GM21529 (cell line): Measurements from ENCODE around the gene POLR2M.

ENCODE experiments used
- ATAC-seq: cut with Tn5 transposase; IDR thresholded peaks from one replicate; pipeline ENCODE4 v1.9.1; 2021; ENCODE audit not compliant: unreplicated experiment

The POLR2M gene

DNA sequence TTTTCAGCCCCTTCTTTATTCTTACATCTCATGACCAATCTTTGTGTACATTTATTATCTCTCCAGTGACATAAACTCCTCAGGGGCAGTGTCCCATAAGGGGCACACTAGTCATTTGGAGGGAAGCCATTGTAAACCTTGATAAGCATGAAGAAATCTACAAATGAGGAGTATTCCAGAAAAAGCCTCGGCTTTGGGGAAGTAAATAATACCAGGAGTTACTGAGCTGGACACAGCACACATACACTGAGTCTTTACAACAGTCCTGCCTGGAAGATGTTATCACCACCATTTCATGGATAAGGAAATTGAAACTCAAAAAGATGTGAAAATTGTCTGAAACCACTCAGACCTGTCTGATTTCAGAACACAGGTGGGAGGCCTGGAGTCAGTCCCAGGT lies 15.4 kb upstream of the POLR2M start:
- ATAC-seq = no peak

DNA sequence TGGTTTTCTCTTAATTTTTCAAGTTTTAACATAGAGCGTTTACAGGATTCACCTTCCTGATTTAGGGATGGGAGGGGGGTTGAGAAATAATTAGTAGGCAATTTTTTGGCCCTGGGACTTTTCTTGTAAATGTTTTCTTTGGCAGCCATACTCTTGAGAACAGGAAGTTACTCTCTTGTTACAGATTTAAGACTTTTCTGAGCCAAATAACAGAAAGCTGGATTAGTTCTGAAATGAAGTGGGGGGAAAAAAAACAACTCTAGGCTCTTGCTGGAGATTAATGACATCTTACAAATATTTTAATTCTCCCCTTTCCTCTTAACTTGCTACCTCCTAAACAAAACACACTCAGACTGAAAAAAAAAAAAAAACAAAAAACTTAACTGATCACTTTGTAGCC lies 13.8 kb upstream of the POLR2M start:
- no peak for ATAC-seq

DNA sequence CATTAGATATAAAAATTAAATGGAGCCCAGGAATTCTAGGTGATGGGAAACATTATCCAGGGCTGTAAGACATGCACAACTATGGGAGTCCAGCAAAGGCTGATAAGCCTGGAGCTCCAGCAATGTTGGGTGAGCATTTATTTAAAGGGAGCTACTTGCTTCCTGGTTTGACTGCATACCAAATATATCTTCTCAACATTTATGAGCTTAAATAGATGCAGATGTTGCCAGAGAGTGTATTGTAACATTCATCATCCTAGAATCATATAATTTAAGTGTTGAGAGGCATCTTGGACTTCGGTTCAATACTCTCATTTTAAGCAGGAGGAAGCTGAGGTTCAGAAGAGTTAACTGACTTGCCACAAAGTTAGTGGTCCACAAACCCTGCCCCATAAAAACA lies 12.2 kb upstream of the POLR2M start:
- ATAC-seq = no peak

DNA sequence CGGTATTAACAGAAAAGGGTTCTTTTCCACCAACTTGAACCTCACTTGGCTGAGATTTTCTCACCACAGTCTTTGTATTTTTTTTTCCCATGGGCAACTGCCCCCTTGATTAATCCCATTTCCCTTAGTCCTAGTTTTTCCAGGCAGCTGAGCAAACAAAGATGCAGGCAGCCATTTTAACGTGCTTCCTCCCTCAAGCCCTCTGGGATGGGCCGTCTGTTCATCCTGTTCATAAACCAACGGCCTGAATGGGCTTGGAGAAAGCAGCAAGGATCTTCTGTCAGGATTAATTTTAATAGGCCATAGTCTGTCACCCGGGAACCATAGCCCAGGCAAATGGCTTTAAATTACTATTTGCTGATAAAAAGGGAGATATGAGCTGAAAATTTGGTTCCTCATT lies 10.4 kb upstream of the POLR2M start:
- ATAC-seq = no peak

DNA sequence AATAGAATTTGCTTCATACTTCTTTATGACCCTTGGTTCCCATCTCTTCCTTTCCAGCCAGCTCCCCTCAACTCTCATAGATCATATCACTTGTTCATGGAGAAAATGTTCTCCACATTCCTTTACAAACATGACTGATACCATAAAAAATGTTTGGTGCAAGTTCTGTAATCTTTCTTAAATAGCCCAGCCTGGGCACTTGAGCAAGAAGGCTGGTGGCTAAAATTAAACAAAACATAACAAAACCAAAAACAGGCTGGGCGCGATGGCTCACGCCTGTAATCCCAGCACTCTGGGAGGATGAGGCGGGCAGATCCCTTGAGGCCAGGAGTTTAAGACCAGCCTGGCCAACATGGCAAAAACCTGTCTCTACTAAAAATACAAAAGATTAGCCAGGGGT lies 8.9 kb upstream of the POLR2M start:
- ATAC-seq = no peak

DNA sequence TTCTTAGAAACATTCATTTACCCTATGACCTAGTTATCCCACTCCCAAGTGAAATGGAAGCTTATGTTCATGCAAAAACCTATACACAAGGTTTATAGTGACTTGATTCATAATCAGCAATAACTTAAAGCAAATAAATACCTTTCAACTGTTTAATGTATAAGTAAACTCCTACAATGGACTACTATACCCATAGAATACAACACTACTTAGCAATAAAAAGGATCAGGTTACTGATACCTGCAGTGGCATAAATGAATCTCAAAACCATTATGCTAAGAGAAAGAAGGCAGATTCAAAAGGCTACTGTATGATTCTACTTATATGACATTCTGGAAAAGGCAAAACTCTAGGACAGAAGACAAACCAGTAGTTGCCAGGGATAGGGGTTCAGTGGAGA lies 8.3 kb upstream of the POLR2M start:
- ATAC-seq = no peak

DNA sequence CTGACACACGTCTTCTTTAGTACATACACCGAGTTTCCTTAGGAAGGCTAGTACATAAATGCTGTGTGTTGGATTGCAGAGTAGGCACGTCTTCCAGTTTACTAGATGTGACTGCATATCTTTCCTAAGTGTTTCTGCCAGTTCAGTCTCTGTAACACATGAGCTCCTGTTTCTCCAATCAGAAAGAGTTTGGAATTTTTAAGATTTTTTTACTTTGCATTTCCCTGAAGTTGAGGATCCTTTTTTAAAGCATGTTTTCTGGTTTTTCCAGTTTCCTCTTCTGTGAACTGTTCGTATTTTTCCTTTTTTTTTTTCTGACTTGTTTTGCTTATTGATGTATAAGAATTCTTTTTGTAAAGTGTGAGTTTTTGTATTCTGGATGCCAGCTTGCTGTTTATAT lies 7.5 kb upstream of the POLR2M start:
- no peak for ATAC-seq

DNA sequence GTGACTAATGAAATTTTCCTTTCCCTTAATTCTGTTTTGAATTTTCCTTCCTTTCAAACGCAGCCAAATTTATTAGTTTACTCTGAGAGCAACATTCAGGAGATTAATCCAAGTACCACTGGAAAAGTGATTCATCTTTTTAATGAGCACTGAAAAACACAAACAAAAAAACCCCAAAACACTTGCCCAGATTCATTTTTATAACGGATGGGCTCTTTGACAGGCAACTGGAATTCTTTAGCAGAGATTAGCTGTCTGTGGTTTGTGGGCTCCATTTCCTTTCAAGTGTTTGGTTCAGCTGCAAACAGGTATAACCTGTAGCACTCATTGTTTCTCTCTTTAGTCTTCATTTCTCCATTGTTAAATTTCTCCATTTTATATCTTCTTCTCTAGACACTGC lies 3.1 kb upstream of the POLR2M start:
- ATAC-seq = no peak

DNA sequence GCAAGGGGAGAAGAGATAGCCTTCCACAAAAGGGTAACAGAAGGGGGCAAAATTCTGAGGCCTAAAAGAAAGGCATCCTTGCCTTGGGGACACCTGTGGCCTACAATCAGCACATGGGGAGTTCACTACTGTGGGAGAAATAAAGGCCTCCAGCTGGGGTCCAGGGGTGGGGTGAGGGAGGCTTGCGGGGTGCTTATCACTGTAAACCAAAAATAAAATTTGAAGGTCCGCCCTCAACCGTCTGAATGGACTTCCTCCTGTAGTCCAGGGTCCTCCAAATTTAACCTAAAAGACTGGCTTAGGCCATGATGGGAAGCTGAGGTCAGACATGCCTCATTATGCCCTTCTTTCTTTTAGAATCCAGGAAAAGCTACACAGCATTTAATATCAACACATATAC lies 2.1 kb upstream of the POLR2M start:
- ATAC-seq = no peak

DNA sequence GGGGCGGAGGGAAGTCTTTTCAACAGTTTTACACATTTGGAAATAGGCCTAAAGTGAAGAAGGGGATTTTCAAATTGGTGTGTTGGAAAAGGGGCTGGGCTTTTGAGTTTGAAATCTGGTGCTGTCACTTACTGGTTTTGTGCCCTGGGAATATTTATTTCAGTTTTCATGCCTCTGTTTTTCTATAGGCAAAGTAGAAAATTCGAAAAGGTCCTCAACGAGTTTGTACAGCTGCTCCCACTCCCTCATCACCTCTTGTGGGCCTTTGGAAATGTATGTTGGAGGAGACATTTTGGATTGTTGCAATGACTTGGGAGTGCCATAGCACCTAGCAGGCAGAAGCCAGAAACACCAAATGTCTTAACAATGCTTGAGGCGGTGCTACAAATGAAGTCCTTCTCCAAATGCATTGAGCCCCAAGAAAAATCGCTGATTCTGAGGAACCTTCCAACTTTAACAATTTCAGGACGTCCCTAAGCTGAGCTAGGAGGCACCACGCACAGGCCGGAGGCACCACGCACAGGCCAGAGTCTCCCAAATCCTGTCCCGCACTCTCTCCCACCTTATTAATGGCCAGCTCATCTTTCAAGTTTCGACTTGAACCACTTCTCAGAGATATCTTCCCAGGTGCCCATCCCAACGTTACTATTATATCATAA lies 639 bp upstream of the POLR2M start:
- no peak for ATAC-seq

DNA sequence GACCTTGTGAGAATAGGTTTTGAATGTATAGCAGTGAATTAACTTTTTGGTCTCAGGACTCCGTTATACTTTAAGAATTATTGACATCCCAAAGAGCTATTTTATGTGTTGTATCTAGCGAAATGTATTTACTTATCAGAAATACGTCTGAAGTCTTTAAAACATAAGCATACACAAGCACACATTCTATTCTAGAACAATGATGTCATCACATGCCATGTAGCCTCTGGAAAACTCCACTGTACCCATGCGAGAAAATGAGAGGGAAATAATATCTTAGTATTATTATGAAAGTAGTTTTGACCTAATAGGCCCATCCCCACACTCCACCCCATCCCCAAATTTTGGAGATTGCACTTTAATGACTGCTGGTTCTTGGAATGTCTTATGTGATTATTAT lies 1.5 kb downstream of the POLR2M start:
- ATAC-seq = no peak

DNA sequence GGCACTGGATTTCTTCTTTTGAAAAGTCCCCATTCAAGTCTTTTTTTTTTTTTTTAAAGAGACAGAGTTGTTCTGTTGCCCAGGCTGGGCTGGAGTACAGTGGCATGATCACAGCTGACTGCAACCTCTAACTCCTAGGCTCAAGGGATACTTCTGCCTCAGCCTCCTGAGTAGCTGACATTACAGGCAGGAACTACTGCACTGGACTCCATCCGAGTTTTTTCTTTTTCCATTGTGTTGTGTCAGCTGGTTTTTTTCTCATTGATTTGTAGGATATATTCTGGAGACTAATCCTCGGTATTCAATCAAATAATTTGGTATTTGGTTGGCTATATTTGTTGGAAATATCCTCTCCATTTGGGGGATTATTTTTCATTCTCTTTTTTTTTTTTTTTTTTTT lies 11.8 kb downstream of the POLR2M start:
- ATAC-seq = no peak

DNA sequence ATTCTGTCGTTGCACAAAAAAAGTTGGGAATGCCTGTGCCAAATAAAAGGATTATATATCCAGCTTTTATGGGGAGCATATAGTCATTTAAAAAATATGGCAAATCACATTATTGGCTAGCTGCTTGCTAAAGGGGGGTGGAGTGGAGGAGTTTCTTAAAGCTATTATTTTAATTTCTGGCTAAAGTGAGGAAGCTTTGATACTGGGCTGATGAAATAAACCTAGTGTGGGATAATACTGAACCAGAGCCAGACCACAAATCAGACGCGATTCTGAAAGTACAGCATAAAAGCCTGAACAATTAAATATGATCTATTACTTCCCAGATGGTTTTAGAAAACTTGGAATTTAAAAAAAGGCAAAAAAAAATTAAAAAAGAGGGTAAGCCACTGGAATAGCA lies 14.4 kb downstream of the POLR2M start:
- ATAC-seq = no peak

DNA sequence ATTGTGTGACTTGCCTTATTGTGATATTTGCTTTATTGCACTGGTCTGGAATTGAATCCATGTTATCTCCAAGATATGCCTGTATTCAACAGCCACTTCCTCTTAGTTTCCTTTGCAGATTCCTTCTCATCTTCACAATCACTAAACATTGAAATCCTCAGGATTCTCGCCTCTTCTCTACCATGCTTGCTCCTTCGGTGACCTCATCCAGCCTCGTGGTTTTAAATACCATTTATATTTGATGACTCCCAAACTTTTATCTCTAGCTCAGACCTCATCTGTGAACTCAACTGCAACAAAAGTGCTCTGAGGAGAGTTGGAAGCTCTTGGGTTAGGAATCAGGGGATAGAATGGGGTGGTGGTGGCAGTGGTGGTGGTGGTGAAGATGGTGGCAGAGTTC lies 19.9 kb downstream of the POLR2M start:
- no peak for ATAC-seq

DNA sequence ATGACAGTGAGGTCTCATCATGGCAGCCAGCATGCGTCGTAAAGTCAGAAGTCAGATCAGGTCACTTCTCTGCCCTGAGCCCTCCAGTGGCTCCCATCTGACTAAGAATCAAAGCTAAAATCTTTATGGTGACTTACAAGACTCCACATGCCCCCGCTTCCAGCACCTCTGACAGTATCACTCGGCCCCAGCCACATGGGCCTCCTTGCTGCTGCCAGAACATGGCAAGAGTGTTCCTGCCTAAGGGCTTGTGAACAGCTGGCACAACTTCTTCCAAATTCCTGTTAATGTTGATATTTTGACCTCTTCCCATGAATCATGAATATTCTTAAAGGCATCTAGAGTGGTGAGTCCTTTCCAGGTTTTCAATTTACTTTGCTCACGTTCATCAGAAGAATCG lies 20.5 kb downstream of the POLR2M start:
- ATAC-seq = no peak

DNA sequence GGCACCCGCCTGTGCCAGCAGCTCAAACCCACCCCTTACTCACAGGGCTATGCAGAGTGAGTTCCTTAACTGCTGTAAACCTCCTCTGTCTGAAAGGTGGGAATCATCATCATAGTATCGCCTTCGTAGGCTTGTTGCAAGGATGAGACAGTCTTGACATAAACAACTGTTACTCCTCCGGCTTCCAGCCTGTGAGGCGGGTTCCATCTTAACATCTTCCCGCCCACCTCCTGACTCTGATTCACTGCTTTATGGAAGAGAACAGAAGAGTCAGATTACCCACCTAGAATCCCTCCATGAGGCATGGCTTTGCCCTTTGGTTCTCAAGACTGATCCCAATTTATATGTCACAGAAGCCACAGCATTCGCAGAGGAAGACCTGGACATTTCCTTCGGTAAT lies 21.9 kb downstream of the POLR2M start:
- no peak for ATAC-seq

DNA sequence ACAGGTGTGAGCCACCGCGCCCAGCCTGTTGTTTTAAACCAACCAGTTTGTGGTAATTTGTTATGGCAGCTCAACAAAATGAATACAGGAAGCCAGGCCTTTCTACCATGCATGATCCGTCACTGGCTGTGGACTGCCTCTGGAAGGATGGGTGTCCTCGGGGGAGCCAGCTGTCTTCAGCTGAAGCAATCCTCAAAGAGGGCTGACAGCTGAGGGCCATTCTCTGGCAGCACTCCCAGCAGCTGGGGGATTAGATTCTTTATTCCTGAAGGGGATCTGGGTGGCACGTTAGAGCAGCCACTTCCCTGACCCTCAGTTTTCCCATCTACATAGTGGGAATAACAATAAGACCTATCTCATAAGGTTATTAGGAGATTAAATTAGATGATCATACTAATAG lies 24.4 kb downstream of the POLR2M start:
- ATAC-seq = no peak

DNA sequence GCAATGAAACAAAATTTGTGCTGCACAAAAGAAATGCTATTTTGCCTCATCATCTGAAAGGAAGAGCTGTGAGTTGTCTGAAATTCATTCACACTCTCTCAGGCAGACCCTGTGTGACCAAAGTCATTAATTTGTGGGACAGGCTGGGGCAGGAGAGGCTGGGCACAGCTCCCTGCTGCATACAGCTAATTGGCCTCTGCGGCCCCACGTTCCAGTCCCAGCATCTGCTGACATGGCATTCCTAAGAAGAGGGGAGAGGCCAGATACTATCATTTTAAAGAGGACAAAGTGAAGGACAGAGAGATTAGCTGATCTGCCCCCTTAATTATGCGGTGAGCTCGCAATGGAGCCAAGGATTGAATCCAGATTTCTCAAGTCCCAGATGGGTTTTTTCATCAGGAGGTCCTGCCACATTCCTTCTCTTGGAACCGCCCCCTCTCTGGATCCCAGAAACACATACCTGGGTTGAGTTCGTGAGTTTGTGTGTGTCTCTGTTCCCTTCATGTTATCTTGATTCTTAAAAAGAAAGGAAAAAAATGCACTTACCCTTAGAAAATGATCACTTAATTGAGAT lies 25.1 kb downstream of the POLR2M start:
- ATAC-seq = no peak

DNA sequence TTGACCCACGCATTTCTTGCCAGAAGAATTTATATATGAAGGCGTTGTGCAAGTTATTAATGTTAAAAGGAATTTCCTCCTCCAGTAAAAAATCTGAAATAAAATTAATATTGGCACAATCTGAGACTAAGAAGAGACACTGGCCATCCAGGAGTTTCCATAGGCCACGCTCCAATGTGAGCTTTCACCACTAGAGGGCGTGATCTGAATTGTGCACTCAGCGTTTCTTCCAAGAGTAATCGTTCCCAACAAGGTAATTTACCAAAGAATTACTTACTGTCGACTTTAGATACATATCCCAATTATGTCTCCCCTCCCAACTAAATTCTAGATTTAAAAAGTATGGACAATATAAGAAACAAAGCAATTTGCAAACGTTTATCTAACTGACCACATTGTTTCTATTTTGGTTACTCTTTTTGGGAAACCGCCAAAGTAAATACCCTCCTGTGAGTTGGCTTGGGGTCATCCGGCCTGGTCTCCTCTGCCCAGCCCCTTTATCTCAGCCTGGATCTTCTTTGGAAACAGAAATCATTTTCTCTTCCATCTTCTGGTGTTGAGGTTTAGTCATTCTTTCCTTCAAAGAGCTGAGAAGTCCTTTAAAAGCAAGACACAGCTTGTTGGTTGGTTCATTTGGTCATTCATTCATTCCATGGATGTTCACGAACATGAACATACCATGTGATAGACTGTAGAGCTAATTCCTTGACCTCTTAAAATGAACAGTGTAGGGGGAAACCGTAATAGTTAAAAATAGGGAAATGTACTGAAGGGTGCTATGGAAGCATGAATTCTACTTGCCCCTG lies 26.2 kb downstream of the POLR2M start:
- no peak for ATAC-seq

DNA sequence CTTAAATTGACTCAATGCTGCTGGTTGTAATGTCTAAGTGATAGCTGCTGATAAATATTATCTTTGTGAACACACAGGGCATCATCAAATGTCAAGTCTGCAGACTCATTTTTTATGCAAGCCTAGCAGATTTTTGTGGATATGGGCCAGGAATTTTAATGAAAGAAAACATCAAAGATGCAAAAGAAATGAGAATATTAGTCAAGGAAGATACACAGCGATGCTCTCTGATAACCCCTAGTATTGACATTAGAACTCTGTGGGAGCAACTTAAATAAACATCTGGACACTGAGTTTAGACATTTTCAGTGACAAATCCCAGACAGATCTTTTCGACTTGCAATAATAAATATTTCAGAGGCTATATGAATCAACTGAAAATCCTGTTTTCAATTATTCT lies 28.3 kb downstream of the POLR2M start:
- no peak for ATAC-seq

DNA sequence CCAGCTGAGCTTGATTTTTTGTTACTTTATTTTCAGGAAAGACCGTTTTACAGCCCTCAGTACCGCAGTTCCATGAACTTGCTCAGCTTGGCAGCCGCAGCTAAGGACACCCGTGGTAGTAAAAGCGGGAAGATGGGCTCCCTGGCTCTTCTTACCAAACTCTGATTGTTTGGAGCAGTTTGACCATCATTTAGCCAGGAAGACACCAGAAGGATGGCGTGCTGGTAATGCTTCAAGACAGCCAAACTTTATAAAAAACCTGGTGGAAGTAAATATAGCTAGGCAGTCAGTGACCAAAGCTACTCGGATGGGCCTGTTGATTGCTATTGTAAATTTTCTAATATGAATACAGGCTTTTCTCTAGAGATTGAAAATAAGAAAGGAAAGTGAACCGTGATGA lies 28.9 kb downstream of the POLR2M start:
- ATAC-seq = no peak

DNA sequence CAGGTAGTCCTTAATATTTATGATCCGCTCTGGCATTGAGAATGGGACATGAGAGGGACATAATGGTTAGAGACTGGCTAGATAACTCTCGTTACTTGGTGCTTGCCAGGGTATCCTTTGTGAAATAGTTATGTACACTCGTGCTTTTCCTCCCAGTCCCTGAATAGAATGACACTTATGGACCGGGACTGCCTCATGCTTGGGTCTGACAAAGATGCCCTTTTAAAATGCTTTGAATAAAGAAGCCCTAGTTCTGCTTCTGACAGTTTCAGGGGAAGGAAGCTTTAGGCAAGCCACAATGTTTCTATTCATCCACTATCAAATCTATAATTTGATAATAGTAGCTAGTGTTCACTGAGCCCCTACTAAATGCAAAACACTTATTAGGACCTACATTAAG lies 29.4 kb downstream of the POLR2M start:
- no peak for ATAC-seq

DNA sequence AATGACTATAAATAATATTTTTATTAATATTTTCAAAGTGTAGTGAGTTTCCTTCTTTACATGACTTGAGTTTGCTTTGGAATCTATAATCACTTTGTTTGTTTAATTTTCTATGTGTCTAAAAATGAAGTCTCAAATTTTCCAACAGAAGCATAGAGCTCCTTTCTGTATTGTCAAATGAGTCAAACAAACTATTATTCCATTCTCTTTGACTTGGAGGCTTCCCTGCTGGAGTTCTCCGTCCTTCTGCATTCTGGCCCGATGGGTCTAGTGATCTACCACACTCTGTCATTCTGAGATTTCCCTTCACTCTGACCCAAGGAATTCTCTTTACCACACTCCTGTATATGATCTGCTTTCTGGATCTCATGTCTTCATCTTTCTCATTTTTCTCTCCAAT lies 30.1 kb downstream of the POLR2M start:
- no peak for ATAC-seq
